Upper lobe of left lung (tissue), 4 donors: Measurements from ENCODE around the gene DOK1.

Source experiments
- EP300 ChIP-seq, 4 donors: sonication (generic); formaldehyde crosslinking; IDR thresholded peaks; one replicate each; pipeline ENCODE4 v1.5.1; 2017; ENCODE audit warnings: antibody characterized with exemption in 4 of 4, control low read depth in 2 of 4
- POLR2A ChIP-seq, 4 donors: fragments of 450-650 bp; IDR thresholded peaks; one replicate each; pipeline ENCODE4 v1.5.1; 2016 to 2017; ENCODE audit warnings: antibody characterized with exemption in 4 of 4, mild to moderate bottlenecking in 2 of 4

- TF ChIP-seq EP300 (IDR thresholded peaks at IDR 0.05): no peak
- no peak for TF ChIP-seq POLR2A (IDR thresholded peaks at IDR 0.05)
Measured at GRCh38 chr2:74531666-74532065, 22.9 kb upstream of the DOK1 start.
